ENCODE data around the gene GLI3.

GLI3 gene

DNA sequence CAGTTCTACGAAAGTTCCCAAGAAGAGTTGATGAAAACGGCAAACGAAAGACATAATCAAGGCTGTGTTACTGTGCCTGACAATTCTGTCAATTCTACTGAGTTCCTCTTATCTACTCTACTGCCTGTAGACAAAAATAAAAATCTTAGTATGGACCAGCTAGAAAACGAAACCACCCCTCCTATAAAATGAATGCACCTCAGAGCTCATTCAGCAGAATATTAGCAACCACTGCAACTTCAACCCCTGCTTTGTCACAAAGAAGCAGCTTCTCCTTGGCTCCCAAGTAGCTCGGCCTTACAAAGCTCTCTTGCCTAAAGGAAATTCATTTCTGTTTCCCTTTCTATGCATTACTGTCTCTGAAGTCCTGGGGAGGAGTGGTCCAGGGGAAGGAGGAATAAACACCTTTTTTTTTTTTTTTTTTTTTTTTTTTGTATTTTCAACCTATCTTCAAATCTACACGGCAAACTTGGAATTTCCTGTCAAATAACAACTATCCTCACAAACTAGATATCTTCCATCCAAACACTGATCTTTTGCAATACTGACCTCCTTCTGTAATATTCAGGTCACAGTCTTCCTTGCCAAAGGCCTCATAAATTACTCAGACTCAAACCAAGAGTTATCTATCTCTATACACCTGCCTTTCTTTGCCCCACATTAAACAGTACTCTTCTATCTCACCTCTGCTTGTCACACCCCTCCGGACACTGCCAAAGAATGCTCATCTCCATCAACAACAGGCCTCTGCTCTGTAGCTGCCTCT is 74.3 kb downstream of the GLI3 start:
- DNase-seq (no peak), ATAC-seq (ENCODE audit: insufficient read depth, low read depth) (no peak)
- no peak overlapping the region for H3K4me3 ChIP-seq (ENCODE audit: low read depth in 1 of 2, low read length in 2 of 2)
- no peak overlapping the region for H3K9ac ChIP-seq (ENCODE audit: low read depth, low read length)
- 0 out of 2 replicates have a peak, but pooled peaks cover 4% of the 10 kb centered on the region for H4K20me1 ChIP-seq (ENCODE audit: insufficient read depth, low read length)
- H3K36me3 ChIP-seq (ENCODE audit: insufficient read depth, low read length), result peaks cover 3% of the 10 kb centered on the region; the same call in 1 of the 2 replicates
- no peaks in the 10 kb centered on the region for H3K9me3 ChIP-seq (ENCODE audit: insufficient read depth, low read length, severe bottlenecking)
- H3K4me1 ChIP-seq (ENCODE audit: insufficient read depth, low read length), result no peaks in the 10 kb centered on the region
- no peaks in the 10 kb centered on the region for H3K27me3 ChIP-seq (ENCODE audit: insufficient read depth, low read length, poor library complexity)
- H3K4me2 ChIP-seq (ENCODE audit: insufficient read depth, low read length), result no peak overlapping the region
- 0 out of 2 replicates have a peak, but pooled peaks cover 10% of the 10 kb centered on the region for H3K79me2 ChIP-seq (ENCODE audit: insufficient read depth, low read length)
- H2AFZ ChIP-seq (ENCODE audit: low read depth, low read length), result no peak overlapping the region
- TF ChIP-seq CTCF (IDR thresholded peaks at IDR 0.05; ENCODE audit: borderline replicate concordance, extremely low read depth, low read length, poor library complexity, severe bottlenecking), result no peak
- TF ChIP-seq EZH2 (IDR thresholded peaks at IDR 0.05; ENCODE audit: borderline replicate concordance, low read depth, low read length, severe bottlenecking), result no peak
- H3K27ac ChIP-seq (ENCODE audit: low read length), result no peak overlapping the region

DNA sequence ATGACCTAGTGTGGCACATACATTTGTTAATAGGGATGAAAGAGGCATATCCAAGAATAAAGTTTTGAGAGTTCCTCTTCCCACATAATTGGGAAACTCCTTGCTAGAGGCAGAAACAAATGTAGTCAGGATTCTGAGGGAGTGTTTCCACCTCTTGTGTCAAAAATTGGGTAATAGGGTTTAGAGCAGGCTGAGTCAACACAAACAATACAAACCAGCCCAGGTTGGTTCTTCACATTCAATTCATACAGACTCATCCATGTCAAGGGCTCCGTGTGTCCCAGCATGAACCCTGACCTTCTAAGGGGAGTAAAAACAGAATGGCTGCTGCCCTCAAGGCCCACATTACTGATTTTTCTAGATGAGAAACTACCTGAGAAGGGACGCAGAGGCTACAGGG is 75.3 kb downstream of the GLI3 start:
- DNase-seq (no peak), ATAC-seq (ENCODE audit: insufficient read depth, low read depth) (no peak)
- no peak overlapping the region for H3K27ac ChIP-seq (ENCODE audit: low read length)

DNA sequence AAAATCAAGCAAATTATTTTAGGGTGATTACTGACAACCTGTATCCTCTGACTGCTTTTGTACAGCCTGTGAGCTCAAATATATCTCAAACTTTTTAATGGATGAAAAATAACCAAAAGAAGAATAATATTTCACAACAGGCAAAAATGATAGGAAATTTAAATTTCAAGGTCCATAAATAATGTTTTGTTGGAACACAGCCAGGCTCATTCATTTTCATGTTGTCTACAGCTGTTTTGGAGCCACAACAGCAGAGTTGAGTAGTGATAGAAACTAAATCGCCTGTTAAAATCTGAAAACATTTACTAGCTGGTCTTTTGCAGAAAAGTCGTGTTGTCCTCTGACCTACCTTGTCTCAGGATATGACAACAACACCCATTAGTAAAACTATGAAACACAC is 75.9 kb downstream of the GLI3 start:
- Histone ChIP-seq H3K4me3 (ENCODE audit: low read depth in 1 of 2, low read length in 2 of 2) (no peak overlapping the region), H3K4me2 (ENCODE audit: insufficient read depth, low read length) (no peak overlapping the region), H3K27me3 (ENCODE audit: insufficient read depth, low read length, poor library complexity) (no peaks in the 10 kb centered on the region), H3K4me1 (ENCODE audit: insufficient read depth, low read length) (no peaks in the 10 kb centered on the region), H2AFZ (ENCODE audit: low read depth, low read length) (no peak overlapping the region), H3K27ac (ENCODE audit: low read length) (no peak overlapping the region), H3K36me3 (ENCODE audit: insufficient read depth, low read length) (no peaks in the 10 kb centered on the region), H3K9me3 (ENCODE audit: insufficient read depth, low read length, severe bottlenecking) (no peaks in the 10 kb centered on the region), H3K79me2 (ENCODE audit: insufficient read depth, low read length) (0 out of 2 replicates have a peak, but pooled peaks cover 8% of the 10 kb centered on the region), H4K20me1 (ENCODE audit: insufficient read depth, low read length) (0 out of 2 replicates have a peak, but pooled peaks cover 7% of the 10 kb centered on the region), H3K9ac (ENCODE audit: low read depth, low read length) (no peak overlapping the region)
- ATAC-seq (ENCODE audit: insufficient read depth, low read depth) (no peak), DNase-seq (no peak)
- no peak for TF ChIP-seq EZH2 (IDR thresholded peaks at IDR 0.05; ENCODE audit: borderline replicate concordance, low read depth, low read length, severe bottlenecking)
- TF ChIP-seq CTCF (IDR thresholded peaks at IDR 0.05; ENCODE audit: borderline replicate concordance, extremely low read depth, low read length, poor library complexity, severe bottlenecking), result no peak

More for the DNA sequence above, 75.3 kb downstream of the GLI3 start:
- Histone ChIP-seq H3K79me2 (ENCODE audit: insufficient read depth, low read length) (0 out of 2 replicates have a peak, but pooled peaks cover 10% of the 10 kb centered on the region), H2AFZ (ENCODE audit: low read depth, low read length) (no peak overlapping the region), H3K9ac (ENCODE audit: low read depth, low read length) (no peak overlapping the region), H3K36me3 (ENCODE audit: insufficient read depth, low read length) (no peaks in the 10 kb centered on the region), H3K4me3 (ENCODE audit: low read depth in 1 of 2, low read length in 2 of 2) (no peak overlapping the region), H3K4me2 (ENCODE audit: insufficient read depth, low read length) (no peak overlapping the region), H4K20me1 (ENCODE audit: insufficient read depth, low read length) (0 out of 2 replicates have a peak, but pooled peaks cover 4% of the 10 kb centered on the region), H3K9me3 (ENCODE audit: insufficient read depth, low read length, severe bottlenecking) (no peaks in the 10 kb centered on the region), H3K4me1 (ENCODE audit: insufficient read depth, low read length) (no peaks in the 10 kb centered on the region), H3K27me3 (ENCODE audit: insufficient read depth, low read length, poor library complexity) (no peaks in the 10 kb centered on the region)
- TF ChIP-seq CTCF (IDR thresholded peaks at IDR 0.05; ENCODE audit: borderline replicate concordance, extremely low read depth, low read length, poor library complexity, severe bottlenecking) (no peak), EZH2 (IDR thresholded peaks at IDR 0.05; ENCODE audit: borderline replicate concordance, low read depth, low read length, severe bottlenecking) (no peak)

All from DND-41 (cell line).